Right lobe of liver (tissue), 4 donors: Measurements from ENCODE around the gene SPOCK1.

Experiments used
- POLR2A ChIP-seq: fragments of 450-650 bp; IDR thresholded peaks from one replicate; pipeline ENCODE4 v1.6.1; 2017; ENCODE audit warnings: antibody characterized with exemption, mild to moderate bottlenecking
- TF ChIP-seq, protein P1 (sequence below), 4 donors: fragments of 200-600 bp in 3 of 4; fragments of 450-650 bp in 1 of 4; IDR thresholded peaks; one replicate each; pipeline versions ENCODE4 v1.5.1 to v1.8.0; 2016 to 2022; ENCODE audit warnings: antibody characterized with exemption in 4 of 4, mild to moderate bottlenecking in 2 of 4
- donor health status: DM: no; HTN: no; CAD: no.
- donor health status: DM: no; HTN: no; CAD: no.
- donor health status: DM: no; HTN: yes; CAD: no.

DNA sequence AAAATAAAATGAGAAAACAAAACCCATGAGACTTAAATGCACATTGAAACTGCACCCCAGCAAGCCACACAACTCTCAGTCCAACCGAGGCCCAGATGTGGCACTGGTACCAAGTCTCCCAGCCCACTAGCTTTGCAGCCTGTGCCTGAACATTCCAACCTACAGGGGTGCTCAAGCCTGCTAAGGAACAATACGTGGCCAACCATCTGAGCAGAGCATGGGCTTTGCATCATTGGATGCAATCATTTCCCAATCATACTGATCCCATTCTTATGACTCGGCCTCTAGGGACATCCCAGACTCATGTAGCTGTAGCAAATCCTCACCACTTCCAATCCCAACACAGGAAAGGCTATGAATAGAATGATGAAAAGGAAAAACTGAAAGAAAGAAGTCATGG, 297.2 kb downstream of the SPOCK1 start:
- TF ChIP-seq, protein P1, sequence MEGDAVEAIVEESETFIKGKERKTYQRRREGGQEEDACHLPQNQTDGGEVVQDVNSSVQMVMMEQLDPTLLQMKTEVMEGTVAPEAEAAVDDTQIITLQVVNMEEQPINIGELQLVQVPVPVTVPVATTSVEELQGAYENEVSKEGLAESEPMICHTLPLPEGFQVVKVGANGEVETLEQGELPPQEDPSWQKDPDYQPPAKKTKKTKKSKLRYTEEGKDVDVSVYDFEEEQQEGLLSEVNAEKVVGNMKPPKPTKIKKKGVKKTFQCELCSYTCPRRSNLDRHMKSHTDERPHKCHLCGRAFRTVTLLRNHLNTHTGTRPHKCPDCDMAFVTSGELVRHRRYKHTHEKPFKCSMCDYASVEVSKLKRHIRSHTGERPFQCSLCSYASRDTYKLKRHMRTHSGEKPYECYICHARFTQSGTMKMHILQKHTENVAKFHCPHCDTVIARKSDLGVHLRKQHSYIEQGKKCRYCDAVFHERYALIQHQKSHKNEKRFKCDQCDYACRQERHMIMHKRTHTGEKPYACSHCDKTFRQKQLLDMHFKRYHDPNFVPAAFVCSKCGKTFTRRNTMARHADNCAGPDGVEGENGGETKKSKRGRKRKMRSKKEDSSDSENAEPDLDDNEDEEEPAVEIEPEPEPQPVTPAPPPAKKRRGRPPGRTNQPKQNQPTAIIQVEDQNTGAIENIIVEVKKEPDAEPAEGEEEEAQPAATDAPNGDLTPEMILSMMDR (IDR thresholded peaks at IDR 0.05) = no peak
- no peak for TF ChIP-seq POLR2A
